ENCODE measurements around the gene ATG2A. TPM values are rescaled to one million over a fixed set of nuclear protein-coding genes. Genes with fewer than 3 reads are reported as not detected.
A peak's percentile ranks its signal among the peaks of the same experiment; 100 is the strongest.

Gene ATG2A
- total and polyA plus RNA-seq, 7 experiments from 2014 or later, result 3.4 to 105 (median 33.5) TPM

GRCh38 chr11:64851831-64852351, 65.1 kb downstream of the ATG2A start:
- no peak for ATAC-seq

GRCh38 chr11:64850979-64851567, 65.9 kb downstream of the ATG2A start:
- Histone ChIP-seq H3K27ac (ENCODE audit: low read depth, low read length) (peak overlapping the region; percentile 75), H3K4me1 (ENCODE audit: control insufficient read depth in 2 of 2, insufficient read depth in 2 of 2, low read length in 2 of 2) (peaks cover 78 to 86% of the 10 kb centered on the region in 2 donors), H3K27me3 (ENCODE audit: control insufficient read depth in 2 of 2, insufficient read depth in 2 of 2, low read length in 2 of 2) (no peaks in the 10 kb centered on the region), H3K4me3 (ENCODE audit: low read length) (peak overlapping the region; percentile 13), H3K36me3 (ENCODE audit: control insufficient read depth in 2 of 3, insufficient read depth in 3 of 3, low read length in 3 of 3) (peaks cover 9 to 36% (median 13%) of the 10 kb centered on the region in 3 experiments), H3K9me3 (ENCODE audit: control insufficient read depth in 2 of 3, low read length in 3 of 3) (no peaks in the 10 kb centered on the region)
- intact Hi-C loops (cut with micrococcal nuclease), result loop anchor here in 1 of 2 donors (1.0 kb wide), 2 partner anchors 8 to 18 kb away; no protein-coding TSS in a partner anchor
- H3K9me3 Mint-ChIP-seq, result no peaks in the 10 kb centered on the region
- H3K27me3 Mint-ChIP-seq, result no peaks in the 10 kb centered on the region
- CTCF ChIA-PET, result interaction anchor here (0.9 to 29.8 kb wide), 3 partner anchors 12 to 260 kb away, joined by 3 to 945 read pairs (median 280); partner anchors contain the start of gene EHD1
- peak overlapping the region; percentile 84 to 95 (median 90) for H3K27ac Mint-ChIP-seq
- peak in 2 of 9 donors; percentile 66 to 68 for DNase-seq
- H3K36me3 Mint-ChIP-seq, result peaks cover 0 to 23% (median 10%) of the 10 kb centered on the region in 5 donors
- peak; percentile 60 for ATAC-seq
- peaks cover 55 to 89% (median 77%) of the 10 kb centered on the region in 7 donors for H3K4me1 Mint-ChIP-seq
- POLR2A ChIA-PET, result interaction anchor here (0.5 to 29.3 kb wide), 7 partner anchors 13 to 329 kb away, joined by 3 to 1324 read pairs (median 4); partner anchors contain the start of genes EHD1 and SF1
- H3K4me3 Mint-ChIP-seq, result peak overlapping the region in 9 of 10 donors; percentile 41 to 84 (median 64)

More at GRCh38 chr11:64851831-64852351, 65.1 kb downstream of the ATG2A start:
- peak overlapping the region; percentile 13 for H3K4me3 ChIP-seq (ENCODE audit: low read length)
- H3K27ac ChIP-seq (ENCODE audit: low read depth, low read length), result peak overlapping the region; percentile 75
- intact Hi-C loops (cut with micrococcal nuclease), result loop anchor here in 1 of 2 donors (1.0 kb wide), 2 partner anchors 7 to 17 kb away; no protein-coding TSS in a partner anchor
- H3K4me1 ChIP-seq (ENCODE audit: control insufficient read depth in 2 of 2, insufficient read depth in 2 of 2, low read length in 2 of 2), result peaks cover 86 to 94% of the 10 kb centered on the region in 2 donors
- H3K27me3 ChIP-seq (ENCODE audit: control insufficient read depth in 2 of 2, insufficient read depth in 2 of 2, low read length in 2 of 2), result no peaks in the 10 kb centered on the region
- H3K36me3 ChIP-seq (ENCODE audit: control insufficient read depth in 2 of 3, insufficient read depth in 3 of 3, low read length in 3 of 3), result peaks cover 9 to 44% (median 13%) of the 10 kb centered on the region in 3 experiments
- peak overlapping the region; percentile 84 to 95 (median 90) for H3K27ac Mint-ChIP-seq
- no peaks in the 10 kb centered on the region for H3K9me3 ChIP-seq (ENCODE audit: control insufficient read depth in 2 of 3, low read length in 3 of 3)
- ChIA-PET CTCF (interaction anchor here (11.9 to 29.8 kb wide), 2 partner anchors 12 to 34 kb away, joined by 280 to 945 read pairs; partner anchors contain the start of gene EHD1), POLR2A (interaction anchor here (0.9 to 29.3 kb wide), 5 partner anchors 8 to 76 kb away, joined by 4 to 1324 read pairs (median 23); partner anchors contain the start of genes CDC42BPG, EHD1 and SF1)
- H3K4me1 Mint-ChIP-seq, result peaks cover 55 to 96% (median 85%) of the 10 kb centered on the region in 7 donors
- no peaks in the 10 kb centered on the region for H3K27me3 Mint-ChIP-seq
- DNase-seq, result no peak
- peaks cover 0 to 26% (median 10%) of the 10 kb centered on the region in 5 donors for H3K36me3 Mint-ChIP-seq
- peak overlapping the region; percentile 49 to 84 (median 66) for H3K4me3 Mint-ChIP-seq
- no peaks in the 10 kb centered on the region for H3K9me3 Mint-ChIP-seq

- Mint-ChIP-seq H3K36me3 (peaks cover 0 to 14% (median 3%) of the 10 kb centered on the region in 5 donors), H3K4me1 (peaks cover 47 to 81% (median 71%) of the 10 kb centered on the region in 7 donors), H3K27ac (peak overlapping the region; percentile 19 to 90 (median 79)), H3K9me3 (peaks cover 0 to 2% (median 0%) of the 10 kb centered on the region in 11 donors), H3K27me3 (no peaks in the 10 kb centered on the region), H3K4me3 (peak overlapping the region in 2 of 10 donors; percentile 23 to 46)
- intact Hi-C loops (cut with micrococcal nuclease), result loop anchor here in 1 of 2 donors (10.0 kb wide), 1 partner anchor 235 kb away; the partner anchor contains the start of genes CDCA5 and ZFPL1
- Histone ChIP-seq H3K27ac (ENCODE audit: low read depth, low read length) (peak overlapping the region; percentile 34), H3K4me1 (ENCODE audit: control insufficient read depth in 2 of 2, insufficient read depth in 2 of 2, low read length in 2 of 2) (peaks cover 65 to 77% of the 10 kb centered on the region in 2 donors), H3K36me3 (ENCODE audit: control insufficient read depth in 2 of 3, insufficient read depth in 3 of 3, low read length in 3 of 3) (peaks cover 7 to 23% (median 9%) of the 10 kb centered on the region in 3 experiments), H3K4me3 (ENCODE audit: low read length) (no peak overlapping the region), H3K27me3 (ENCODE audit: control insufficient read depth in 2 of 2, insufficient read depth in 2 of 2, low read length in 2 of 2) (no peaks in the 10 kb centered on the region), H3K9me3 (ENCODE audit: control insufficient read depth in 2 of 3, low read length in 3 of 3) (no peaks in the 10 kb centered on the region)
- ChIA-PET POLR2A (interaction anchor here (0.5 to 29.3 kb wide), 12 partner anchors 14 to 284 kb away, joined by 3 to 1324 read pairs (median 4); partner anchors contain the start of genes EHD1, MAP4K2, RASGRP2 and SYVN1), CTCF (interaction anchor here (0.8 to 29.8 kb wide), 5 partner anchors 14 to 163 kb away, joined by 3 to 945 read pairs (median 8); partner anchors contain the start of genes EHD1 and MAP4K2)
- DNase-seq, result no peak
- no peak for ATAC-seq
Measured at GRCh38 chr11:64849598-64850356, 67.2 kb downstream of the ATG2A start.

- intact Hi-C loops (cut with micrococcal nuclease), result loop anchor here in 1 of 2 donors (10.0 kb wide), 1 partner anchor 236 kb away; the partner anchor contains the start of genes CDCA5 and ZFPL1
- CTCF ChIA-PET, result interaction anchor here (0.5 to 29.8 kb wide), 10 partner anchors 15 to 1807 kb away, joined by 3 to 945 read pairs (median 3); partner anchors contain the start of genes EHD1, MAP4K2 and PPP2R5B
- peaks cover 44 to 75% (median 68%) of the 10 kb centered on the region in 7 donors for H3K4me1 Mint-ChIP-seq
- Histone ChIP-seq H3K27me3 (ENCODE audit: control insufficient read depth in 2 of 2, insufficient read depth in 2 of 2, low read length in 2 of 2) (no peaks in the 10 kb centered on the region), H3K36me3 (ENCODE audit: control insufficient read depth in 2 of 3, insufficient read depth in 3 of 3, low read length in 3 of 3) (peaks cover 0 to 15% (median 2%) of the 10 kb centered on the region in 3 experiments), H3K27ac (ENCODE audit: low read depth, low read length) (peak overlapping the region; percentile 34), H3K9me3 (ENCODE audit: control insufficient read depth in 2 of 3, low read length in 3 of 3) (no peaks in the 10 kb centered on the region), H3K4me1 (ENCODE audit: control insufficient read depth in 2 of 2, insufficient read depth in 2 of 2, low read length in 2 of 2) (peaks cover 57 to 71% of the 10 kb centered on the region in 2 donors), H3K4me3 (ENCODE audit: low read length) (no peak overlapping the region)
- DNase-seq (peak in 6 of 9 donors; percentile 35 to 51 (median 46)), ATAC-seq (no peak)
- peaks cover 0 to 8% (median 0%) of the 10 kb centered on the region in 5 donors for H3K36me3 Mint-ChIP-seq
- peaks cover 0 to 2% (median 0%) of the 10 kb centered on the region in 11 donors for H3K9me3 Mint-ChIP-seq
- peak overlapping the region in 7 of 10 donors; percentile 24 to 64 (median 43) for H3K4me3 Mint-ChIP-seq
- peak overlapping the region; percentile 54 to 92 (median 85) for H3K27ac Mint-ChIP-seq
- no peaks in the 10 kb centered on the region for H3K27me3 Mint-ChIP-seq
- POLR2A ChIA-PET, result interaction anchor here (0.5 to 29.3 kb wide), 19 partner anchors 15 to 285 kb away, joined by 3 to 1324 read pairs (median 4); partner anchors contain the start of genes EHD1, FAU, MAJIN and MAP4K2
Measured at GRCh38 chr11:64848826-64849597, 68.0 kb downstream of the ATG2A start.

- Histone ChIP-seq H3K4me3 (ENCODE audit: low read length) (no peak overlapping the region), H3K27ac (ENCODE audit: low read depth, low read length) (no peak overlapping the region), H3K9me3 (ENCODE audit: control insufficient read depth in 2 of 3, low read length in 3 of 3) (no peaks in the 10 kb centered on the region), H3K4me1 (ENCODE audit: control insufficient read depth in 2 of 2, insufficient read depth in 2 of 2, low read length in 2 of 2) (peaks cover 53 to 71% of the 10 kb centered on the region in 2 donors), H3K36me3 (ENCODE audit: control insufficient read depth in 2 of 3, insufficient read depth in 3 of 3, low read length in 3 of 3) (peaks cover 0 to 8% (median 0%) of the 10 kb centered on the region in 3 experiments), H3K27me3 (ENCODE audit: control insufficient read depth in 2 of 2, insufficient read depth in 2 of 2, low read length in 2 of 2) (no peaks in the 10 kb centered on the region)
- ATAC-seq (no peak), DNase-seq (no peak)
- Mint-ChIP-seq H3K27me3 (no peaks in the 10 kb centered on the region), H3K4me3 (peak overlapping the region in 8 of 10 donors; percentile 2 to 68 (median 41)), H3K4me1 (peaks cover 46 to 75% (median 66%) of the 10 kb centered on the region in 7 donors), H3K36me3 (peaks cover 0 to 6% (median 0%) of the 10 kb centered on the region in 5 donors), H3K9me3 (peaks cover 0 to 2% (median 0%) of the 10 kb centered on the region in 11 donors), H3K27ac (peak overlapping the region; percentile 54 to 92 (median 85))
- POLR2A ChIA-PET, result interaction anchor here (0.7 to 29.3 kb wide), 19 partner anchors 15 to 273 kb away, joined by 3 to 1324 read pairs (median 4); partner anchors contain the start of genes EHD1, FAU, MAJIN and MAP4K2
- intact Hi-C loops (cut with micrococcal nuclease), result loop anchor here in 1 of 2 donors (10.0 kb wide), 1 partner anchor 236 kb away; the partner anchor contains the start of genes CDCA5 and ZFPL1
- CTCF ChIA-PET, result interaction anchor here (0.5 to 29.8 kb wide), 11 partner anchors 12 to 229 kb away, joined by 3 to 945 read pairs (median 4); partner anchors contain the start of genes EHD1 and PPP2R5B
Measured at GRCh38 chr11:64848214-64848825, 68.7 kb downstream of the ATG2A start.

Measured in naive thymus-derived CD4-positive, alpha-beta T cell (primary cell).